Smooth muscle cell (in vitro differentiated cells): ENCODE measurements around the gene PTPRE. TPM values are rescaled to one million over a fixed set of nuclear protein-coding genes. Genes with fewer than 3 reads are reported as not detected.

ENCODE experiments used
- DNase-seq: peaks from one replicate; lab custom pipeline; 2025; ENCODE audit not compliant: unreplicated experiment; lab: John Stamatoyannopoulos, UW
- H2AFZ ChIP-seq: fragments of 200-600 bp; sonication (generic); 2 replicates; pipeline ENCODE4 v1.6.0; 2016; ENCODE audit warnings: antibody characterized with exemption, low read depth, mild to moderate bottlenecking
- H3F3A ChIP-seq: fragments of 200-600 bp; sonication (generic); 2 replicates; pipeline ENCODE4 v1.6.0; 2017; ENCODE audit warnings: antibody characterized with exemption, low read depth
- H3K27ac ChIP-seq: fragments of 200-600 bp; sonication (generic); 2 replicates; pipeline ENCODE4 v1.5.1; 2016; ENCODE audit warnings: low read depth, mild to moderate bottlenecking
- H3K27me3 ChIP-seq: fragments of 200-600 bp; sonication (generic); 2 replicates; pipeline ENCODE4 v1.6.1; 2016; ENCODE audit warnings: low read depth, mild to moderate bottlenecking
- H3K36me3 ChIP-seq: fragments of 200-600 bp; sonication (generic); 2 replicates; pipeline ENCODE4 v1.5.1; 2016; ENCODE audit warnings: low read depth
- H3K4me1 ChIP-seq: fragments of 200-600 bp; sonication (generic); 2 replicates; pipeline ENCODE4 v1.5.1; 2016; ENCODE audit warnings: low read depth
- H3K4me2 ChIP-seq: fragments of 200-600 bp; sonication (generic); 2 replicates; pipeline ENCODE4 v1.6.0; 2016; ENCODE audit warnings: mild to moderate bottlenecking
- H3K4me3 ChIP-seq: fragments of 200-600 bp; sonication (generic); 2 replicates; pipeline ENCODE4 v1.5.1; 2016; ENCODE audit warnings: mild to moderate bottlenecking
- H3K79me2 ChIP-seq: fragments of 200-600 bp; sonication (generic); 2 replicates; pipeline ENCODE4 v1.6.0; 2016; ENCODE audit warnings: low read depth, mild to moderate bottlenecking
- H3K9ac ChIP-seq: fragments of 200-600 bp; sonication (generic); 2 replicates; pipeline ENCODE4 v1.6.0; 2016; ENCODE audit warnings: low read depth
- H3K9me3 ChIP-seq: fragments of 200-600 bp; sonication (generic); replicated peaks from 2 replicates; pipeline ENCODE4 v1.5.1; 2016; ENCODE audit warnings: low read depth
- H4K20me1 ChIP-seq: fragments of 200-600 bp; sonication (generic); 2 replicates; pipeline ENCODE4 v1.6.0; 2016; ENCODE audit warnings: low read depth
- WGBS: methylation state at CpG from one replicate; pipeline ENCODE4 v1.1.7; 2016; ENCODE audit warnings: low lambda C conversion rate; 5-methylcytosine and 5-hydroxymethylcytosine counted together
- polyA plus RNA-seq: library from polyadenylated mRNA; unstranded; fragments of >200 nt; fragmentation: Nextera tagmentation; extraction: Ambion mirVana; gene quantifications from 2 replicates; pipeline ENCODE4 v1.2.1, GENCODE V29; 2016
- total RNA-seq: library from RNA; depleted of rRNA; stranded (reverse); fragments of >200 nt; gene quantifications from 2 replicates; pipeline ENCODE4 v1.2.3, GENCODE V29; 2014
- TF ChIP-seq, protein P1 (sequence below): fragments of 200-600 bp; sonication (generic); IDR thresholded peaks from 2 replicates; pipeline ENCODE4 v1.5.1; 2017; ENCODE audit warnings: borderline replicate concordance, mild to moderate bottlenecking, antibody characterized with exemption; ENCODE audit not compliant: insufficient read depth, poor library complexity, severe bottlenecking

PTPRE gene
- total and polyA plus RNA-seq, 2 experiments from 2014 or later: 17.1 to 22.7 TPM

DNA sequence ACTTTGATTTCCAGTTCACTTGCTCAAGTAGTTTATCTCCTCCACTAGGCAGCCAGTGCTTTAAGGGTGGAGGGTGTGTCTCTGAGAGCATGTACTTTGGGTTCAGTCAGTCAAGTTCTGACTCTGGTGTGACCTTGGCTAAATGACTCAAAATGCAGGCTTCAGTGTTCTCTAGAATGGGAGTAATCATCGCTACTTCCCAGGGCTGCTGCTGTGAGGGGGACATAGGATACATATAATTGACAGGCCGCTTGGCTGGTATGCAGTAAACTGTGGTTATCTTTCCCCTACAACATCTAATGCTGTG lies 3.5 kb downstream of the PTPRE start:
- Histone ChIP-seq H3K79me2 (peaks cover 53% of the 10 kb centered on the region), H3K9me3 (no peaks in the 10 kb centered on the region), H3F3A (no peaks in the 10 kb centered on the region), H3K9ac (no peak overlapping the region), H3K27ac (peak overlapping the region; percentile 74), H3K27me3 (no peaks in the 10 kb centered on the region), H3K4me1 (peaks cover 4% of the 10 kb centered on the region), H4K20me1 (no peaks in the 10 kb centered on the region), H2AFZ (no peak overlapping the region), H3K4me3 (no peak overlapping the region), H3K36me3 (no peaks in the 10 kb centered on the region), H3K4me2 (no peak overlapping the region)
- TF ChIP-seq, protein P1, sequence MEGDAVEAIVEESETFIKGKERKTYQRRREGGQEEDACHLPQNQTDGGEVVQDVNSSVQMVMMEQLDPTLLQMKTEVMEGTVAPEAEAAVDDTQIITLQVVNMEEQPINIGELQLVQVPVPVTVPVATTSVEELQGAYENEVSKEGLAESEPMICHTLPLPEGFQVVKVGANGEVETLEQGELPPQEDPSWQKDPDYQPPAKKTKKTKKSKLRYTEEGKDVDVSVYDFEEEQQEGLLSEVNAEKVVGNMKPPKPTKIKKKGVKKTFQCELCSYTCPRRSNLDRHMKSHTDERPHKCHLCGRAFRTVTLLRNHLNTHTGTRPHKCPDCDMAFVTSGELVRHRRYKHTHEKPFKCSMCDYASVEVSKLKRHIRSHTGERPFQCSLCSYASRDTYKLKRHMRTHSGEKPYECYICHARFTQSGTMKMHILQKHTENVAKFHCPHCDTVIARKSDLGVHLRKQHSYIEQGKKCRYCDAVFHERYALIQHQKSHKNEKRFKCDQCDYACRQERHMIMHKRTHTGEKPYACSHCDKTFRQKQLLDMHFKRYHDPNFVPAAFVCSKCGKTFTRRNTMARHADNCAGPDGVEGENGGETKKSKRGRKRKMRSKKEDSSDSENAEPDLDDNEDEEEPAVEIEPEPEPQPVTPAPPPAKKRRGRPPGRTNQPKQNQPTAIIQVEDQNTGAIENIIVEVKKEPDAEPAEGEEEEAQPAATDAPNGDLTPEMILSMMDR: no peak
- no peak for DNase-seq
- 83% methylated on average over 2 of the region's 2 CpGs for WGBS

DNA sequence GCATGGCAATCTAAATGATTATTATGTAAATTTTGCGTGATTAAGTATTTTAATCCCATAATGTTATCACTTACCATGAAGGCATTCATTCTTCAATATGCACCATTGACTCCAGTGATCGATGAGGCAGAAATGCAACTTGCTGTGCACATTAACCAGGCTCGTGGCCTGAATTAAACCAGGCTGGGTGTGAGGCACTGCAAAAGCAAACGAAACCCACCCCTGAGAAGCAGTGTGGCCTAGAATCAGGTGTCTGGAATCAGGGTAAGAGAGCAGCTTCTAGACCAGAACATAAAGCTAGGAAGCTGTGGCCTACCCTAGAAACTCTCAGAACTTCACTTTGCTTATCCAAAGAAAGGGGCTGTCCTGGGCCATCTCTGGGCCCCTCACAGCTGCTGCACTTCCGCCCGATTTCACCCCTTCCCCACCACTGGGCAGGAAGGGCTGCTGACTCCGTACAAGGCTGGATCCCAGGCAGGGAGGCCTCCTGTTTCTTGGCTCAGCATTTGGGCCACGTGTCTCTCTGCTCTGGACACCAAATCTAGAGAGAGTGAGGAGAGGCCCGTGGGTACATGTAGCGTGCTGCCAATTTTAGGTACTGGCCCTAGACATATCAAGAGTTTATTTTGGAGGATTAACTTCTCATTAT lies 4.4 kb downstream of the PTPRE start:
- Histone ChIP-seq H3K4me1 (peaks cover 4% of the 10 kb centered on the region), H3K4me3 (no peak overlapping the region), H3K4me2 (no peak overlapping the region), H3K36me3 (no peaks in the 10 kb centered on the region), H3K9me3 (no peaks in the 10 kb centered on the region), H3K27ac (no peak overlapping the region), H3F3A (no peaks in the 10 kb centered on the region), H3K9ac (no peak overlapping the region), H3K27me3 (no peaks in the 10 kb centered on the region), H3K79me2 (peaks cover 61% of the 10 kb centered on the region), H4K20me1 (no peaks in the 10 kb centered on the region), H2AFZ (no peak overlapping the region)
- no peak for DNase-seq
- WGBS: 86% methylated on average over 10 of the region's 10 CpGs
- TF ChIP-seq, protein P1: no peak

DNA sequence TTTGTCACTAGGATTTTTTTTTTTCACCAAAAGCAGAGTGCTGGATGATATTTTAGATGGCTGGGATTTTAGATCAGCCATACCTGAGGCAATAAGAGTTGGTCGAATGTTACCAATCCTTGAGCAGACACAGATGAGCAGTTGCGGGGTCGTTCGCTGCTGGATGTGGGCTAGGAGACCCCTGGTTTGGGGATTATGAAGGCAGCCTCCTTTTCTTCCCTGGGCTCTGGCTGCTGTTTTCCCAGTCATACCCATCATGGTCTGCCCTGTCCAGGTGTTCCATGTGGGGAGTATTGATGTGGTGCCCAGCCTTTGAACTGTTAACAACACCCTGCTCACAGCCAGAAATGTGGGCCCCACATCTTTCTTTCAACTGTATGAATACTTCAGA lies 5.0 kb downstream of the PTPRE start:
- H3K4me1 ChIP-seq: peaks cover 4% of the 10 kb centered on the region
- DNase-seq: no peak
- no peak overlapping the region for H3K4me3 ChIP-seq
- no peak overlapping the region for H2AFZ ChIP-seq
- H4K20me1 ChIP-seq: no peaks in the 10 kb centered on the region
- 96% methylated on average over 4 of the region's 4 CpGs for WGBS
- H3K36me3 ChIP-seq: no peaks in the 10 kb centered on the region
- no peaks in the 10 kb centered on the region for H3K9me3 ChIP-seq
- H3K27ac ChIP-seq: no peak overlapping the region
- TF ChIP-seq, protein P1: no peak
- H3K27me3 ChIP-seq: no peaks in the 10 kb centered on the region
- H3K9ac ChIP-seq: no peak overlapping the region
- H3K79me2 ChIP-seq: peaks cover 66% of the 10 kb centered on the region
- H3K4me2 ChIP-seq: no peak overlapping the region
- H3F3A ChIP-seq: no peaks in the 10 kb centered on the region
